Measurements from ENCODE around the gene CLINT1.

DNA sequence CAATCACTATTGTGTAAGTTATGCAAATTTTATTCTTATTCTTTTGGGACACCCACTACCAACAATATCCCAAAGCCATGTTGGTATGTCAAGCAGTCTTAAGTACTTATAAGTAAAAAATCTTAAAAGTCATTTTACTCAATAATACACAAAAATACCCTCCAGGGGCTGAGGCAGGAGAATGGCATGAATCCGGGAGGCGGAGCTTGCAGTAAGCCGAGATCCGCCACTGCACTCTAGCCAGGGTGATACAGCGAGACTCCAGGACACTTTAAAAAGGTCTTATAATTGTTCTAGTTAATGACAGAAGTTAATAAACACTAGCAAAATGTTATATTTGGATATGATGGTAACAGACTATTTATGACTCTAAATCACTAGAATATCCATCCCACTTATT, 16.8 kb downstream of the CLINT1 start:
- TF ChIP-seq CTCF (IDR thresholded peaks at IDR 0.05), result no peak
- no peak for TF ChIP-seq POLR2A (IDR thresholded peaks at IDR 0.05)
- TF ChIP-seq EP300 (IDR thresholded peaks at IDR 0.05), result no peak

Data from stomach (tissue), 4 donors.